KOPT-K1 (cell line): ENCODE measurements around the gene S100A11.

Experiments used
- H3K27ac ChIP-seq: fragments of 200-600 bp; sonication (generic); 2 replicates; pipeline ENCODE4 v1.5.1; 2016; ENCODE audit warnings: antibody characterized with exemption, mild to moderate bottlenecking, low read depth, low read length; ENCODE audit not compliant: poor library complexity, severe bottlenecking
- H3K36me3 ChIP-seq: fragments of 200-600 bp; sonication (generic); 2 replicates; pipeline ENCODE4 v1.5.1; 2017; ENCODE audit warnings: antibody characterized with exemption, mild to moderate bottlenecking, low read length, moderate library complexity; ENCODE audit not compliant: insufficient read depth
- H3K9me3 ChIP-seq: fragments of 200-600 bp; sonication (generic); 2 replicates; pipeline ENCODE4 v1.5.1; 2017; ENCODE audit warnings: antibody characterized with exemption, low read length, mild to moderate bottlenecking; ENCODE audit not compliant: insufficient read depth, poor library complexity, severe bottlenecking

The S100A11 gene

GRCh38 chr1:152026895-152027294 lies 9.9 kb downstream of the S100A11 start:
- no peak overlapping the region for H3K27ac ChIP-seq
- H3K36me3 ChIP-seq, result peaks cover 2% of the 10 kb centered on the region; the same call in 1 of the 2 replicates
- no peaks in the 10 kb centered on the region for H3K9me3 ChIP-seq

DNA sequence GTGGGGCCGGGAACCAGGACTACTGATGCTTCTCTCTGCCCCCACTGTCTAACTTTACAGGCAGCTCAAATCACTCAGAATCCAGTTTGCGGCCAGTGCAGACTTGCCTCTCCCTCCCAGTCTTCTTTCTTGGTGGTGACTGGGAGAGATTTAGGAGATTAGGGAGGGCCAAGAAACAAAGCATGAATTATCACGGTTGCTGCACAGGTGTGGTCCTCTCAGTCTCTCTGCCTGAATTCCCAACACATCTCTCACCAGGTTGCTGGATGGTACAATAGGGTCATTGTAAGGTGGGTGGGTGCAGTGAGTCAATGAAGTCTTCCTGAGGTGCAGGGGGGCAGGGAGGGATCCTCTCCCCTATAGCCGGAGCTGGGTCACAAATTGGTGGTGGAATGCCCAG lies 12.6 kb downstream of the S100A11 start:
- Histone ChIP-seq H3K27ac (no peak overlapping the region), H3K9me3 (no peaks in the 10 kb centered on the region), H3K36me3 (no peaks in the 10 kb centered on the region)

DNA sequence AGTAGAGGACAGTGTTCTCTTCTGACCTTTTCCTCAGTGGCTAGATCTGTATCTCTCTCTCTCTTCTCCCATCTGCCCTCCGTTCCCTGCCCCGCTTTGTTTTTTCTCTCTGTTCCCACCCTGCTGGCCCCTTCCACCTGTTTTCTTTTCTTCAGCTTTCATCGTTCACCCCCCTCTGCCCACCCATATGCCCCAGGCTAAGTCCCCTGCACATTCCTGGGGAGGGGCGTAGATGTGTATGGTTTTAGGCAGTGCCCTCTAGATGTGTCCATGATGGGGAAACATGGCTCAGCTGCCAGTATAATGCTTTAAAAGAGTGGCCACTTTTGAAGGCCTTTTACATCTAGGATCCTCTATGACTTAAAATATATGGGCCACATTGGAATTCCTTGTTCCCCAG lies 13.6 kb downstream of the S100A11 start:
- Histone ChIP-seq H3K9me3 (no peaks in the 10 kb centered on the region), H3K27ac (no peak overlapping the region), H3K36me3 (no peaks in the 10 kb centered on the region)

DNA sequence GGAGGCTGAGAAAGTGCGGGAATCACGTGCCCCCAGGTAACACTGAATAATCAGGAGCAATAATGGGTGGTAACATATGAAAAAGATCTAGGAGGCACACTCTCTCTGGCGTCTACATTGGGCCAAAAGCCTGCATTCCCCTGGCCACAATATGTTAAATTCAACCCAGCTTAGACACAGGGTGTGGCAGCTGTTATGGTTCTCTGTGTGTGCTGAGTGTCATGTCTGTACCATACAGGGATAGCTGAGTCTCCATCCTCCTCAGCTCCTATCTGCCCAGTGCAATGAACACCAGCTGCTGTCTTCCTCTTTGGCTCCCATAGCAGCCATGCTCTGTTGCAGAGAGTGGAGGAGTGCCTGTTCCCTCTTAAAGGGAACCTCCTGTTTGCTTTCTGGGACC lies 14.3 kb downstream of the S100A11 start:
- H3K36me3 ChIP-seq, result no peaks in the 10 kb centered on the region
- H3K27ac ChIP-seq, result no peak overlapping the region

GRCh38 chr1:152021569-152021968 lies 15.2 kb downstream of the S100A11 start:
- no peaks in the 10 kb centered on the region for H3K36me3 ChIP-seq
- H3K27ac ChIP-seq, result no peak overlapping the region
- no peaks in the 10 kb centered on the region for H3K9me3 ChIP-seq

More for the DNA sequence above, 14.3 kb downstream of the S100A11 start:
- no peaks in the 10 kb centered on the region for H3K9me3 ChIP-seq

DNA sequence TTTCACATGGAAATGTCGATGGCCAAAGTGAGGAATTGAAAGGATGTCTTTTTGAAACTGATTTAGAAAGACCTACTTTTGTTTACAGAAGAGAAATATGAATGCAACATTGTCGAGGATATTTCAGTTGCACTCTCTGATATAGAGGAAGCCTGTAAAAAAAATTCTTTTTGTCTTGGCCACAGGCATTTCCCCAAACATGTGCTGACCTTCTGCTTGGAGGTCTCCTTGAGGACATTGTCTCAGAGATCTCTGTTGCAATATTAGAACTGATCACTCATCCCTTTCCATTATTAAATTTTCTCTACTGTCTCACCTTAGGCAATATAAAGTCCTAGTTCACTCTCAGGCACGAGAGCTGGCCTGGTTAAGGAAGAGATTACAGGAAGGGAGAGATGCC lies 16.0 kb downstream of the S100A11 start:
- no peaks in the 10 kb centered on the region for H3K9me3 ChIP-seq
- H3K27ac ChIP-seq, result no peak overlapping the region
- no peaks in the 10 kb centered on the region for H3K36me3 ChIP-seq

DNA sequence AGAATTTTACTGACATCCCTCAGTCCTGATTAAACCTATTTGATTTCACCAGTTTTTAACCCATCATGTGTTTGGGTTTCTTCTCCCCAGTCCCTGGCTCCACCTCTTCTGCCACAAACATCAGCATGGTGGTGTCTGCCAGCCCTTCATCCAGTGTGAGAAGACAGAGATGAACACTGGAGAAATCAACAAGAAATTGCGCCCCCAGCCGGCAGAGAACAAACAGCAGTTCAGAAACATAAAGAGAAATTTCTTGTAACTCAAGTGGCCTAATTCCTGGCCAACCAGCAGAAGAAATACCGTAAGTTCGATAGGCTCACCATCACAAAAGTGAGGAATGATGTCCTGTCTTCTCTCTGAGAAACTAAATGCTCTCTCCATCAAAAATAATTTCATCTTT lies 18.3 kb downstream of the S100A11 start:
- H3K27ac ChIP-seq, result no peak overlapping the region
- H3K9me3 ChIP-seq, result no peaks in the 10 kb centered on the region
- no peaks in the 10 kb centered on the region for H3K36me3 ChIP-seq

DNA sequence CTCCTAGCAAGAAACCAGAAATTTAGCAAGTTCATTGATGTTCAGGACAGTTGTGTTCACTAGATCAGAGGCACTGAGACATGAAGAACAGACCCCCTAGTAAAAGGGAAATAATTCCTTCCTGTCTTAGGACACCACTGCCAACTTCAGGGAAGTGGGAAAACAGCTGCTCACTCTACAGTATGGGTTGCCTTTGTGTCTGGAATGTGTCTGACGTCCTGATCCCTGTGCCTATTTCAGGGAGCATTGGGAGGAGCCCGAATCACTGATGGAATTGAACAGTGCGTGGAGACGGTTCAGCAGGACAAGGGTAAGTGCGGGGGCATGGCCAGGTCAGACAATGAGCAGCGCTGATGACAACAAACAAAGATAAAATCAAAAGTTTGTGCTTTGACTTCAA lies 21.0 kb downstream of the S100A11 start:
- no peaks in the 10 kb centered on the region for H3K9me3 ChIP-seq
- H3K27ac ChIP-seq, result no peak overlapping the region
- no peaks in the 10 kb centered on the region for H3K36me3 ChIP-seq

DNA sequence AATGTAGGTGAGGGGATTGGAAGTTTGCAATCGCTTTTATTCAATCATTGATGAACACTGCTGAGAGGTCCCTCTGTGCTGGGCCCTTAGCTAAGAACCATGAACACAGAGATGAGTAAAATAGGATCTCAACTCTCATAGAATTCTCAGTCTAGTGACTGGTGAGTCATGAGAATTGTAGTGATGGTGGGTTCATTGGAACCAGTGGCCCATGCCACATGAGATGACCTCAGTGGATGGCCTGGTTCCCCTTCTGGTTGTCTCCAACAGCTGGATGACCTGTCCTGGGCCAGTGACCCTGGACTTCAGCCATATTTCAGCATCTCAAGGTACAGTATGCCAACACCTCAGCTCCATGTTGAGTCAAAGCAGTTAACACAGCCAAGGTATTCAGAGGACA lies 21.9 kb downstream of the S100A11 start:
- Histone ChIP-seq H3K36me3 (no peaks in the 10 kb centered on the region), H3K27ac (no peak overlapping the region), H3K9me3 (no peaks in the 10 kb centered on the region)

DNA sequence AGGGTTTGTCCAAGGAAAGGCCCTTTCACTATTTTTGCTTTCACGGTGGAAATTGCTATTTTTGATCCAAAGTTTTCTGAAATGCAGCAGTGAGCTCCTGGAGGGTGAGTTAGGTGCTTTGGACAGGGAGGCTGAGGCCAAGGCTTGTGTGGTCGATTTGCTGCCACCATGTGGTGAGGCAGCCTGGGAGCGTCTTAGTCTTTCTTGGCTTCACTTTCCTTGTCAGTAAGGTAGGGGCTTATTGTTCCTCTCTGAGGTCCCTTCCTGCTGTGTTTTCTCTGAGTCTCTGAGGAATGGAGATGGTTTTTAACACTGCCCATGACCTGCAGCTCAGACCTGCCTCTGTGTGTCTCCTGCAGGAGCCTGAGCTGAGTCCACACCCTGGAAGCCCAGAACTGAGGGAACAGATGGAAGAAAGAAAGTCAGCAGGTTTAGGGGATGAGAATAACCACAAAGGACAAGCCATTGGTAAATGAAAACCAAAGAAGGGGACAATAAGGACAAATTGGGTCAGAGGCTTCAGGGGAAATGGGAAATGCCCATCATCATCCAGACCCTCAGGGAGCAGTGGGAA lies 23.1 kb downstream of the S100A11 start:
- H3K36me3 ChIP-seq, result no peaks in the 10 kb centered on the region
- no peak overlapping the region for H3K27ac ChIP-seq
- no peaks in the 10 kb centered on the region for H3K9me3 ChIP-seq

DNA sequence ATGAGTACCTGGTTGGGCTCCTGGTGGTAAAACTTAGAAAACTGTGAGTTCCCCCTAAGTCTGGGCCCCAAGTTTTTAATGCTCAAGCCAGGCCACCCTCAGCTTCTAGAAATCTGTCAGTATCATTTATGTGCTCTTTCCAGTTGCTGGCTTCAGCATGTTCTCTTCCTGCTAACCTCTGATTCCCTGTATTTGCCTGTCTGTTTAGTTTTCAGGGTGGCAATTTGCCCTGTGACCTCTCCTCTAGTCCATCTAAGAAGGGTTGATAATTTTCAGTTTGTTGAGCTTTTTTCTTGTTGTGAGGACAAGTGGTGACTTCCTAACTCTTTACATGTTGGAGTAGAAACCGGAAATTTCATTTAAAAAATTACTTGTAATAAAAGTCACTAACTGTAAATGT lies 27.1 kb downstream of the S100A11 start:
- Histone ChIP-seq H3K27ac (no peak overlapping the region), H3K36me3 (no peaks in the 10 kb centered on the region), H3K9me3 (no peaks in the 10 kb centered on the region)

DNA sequence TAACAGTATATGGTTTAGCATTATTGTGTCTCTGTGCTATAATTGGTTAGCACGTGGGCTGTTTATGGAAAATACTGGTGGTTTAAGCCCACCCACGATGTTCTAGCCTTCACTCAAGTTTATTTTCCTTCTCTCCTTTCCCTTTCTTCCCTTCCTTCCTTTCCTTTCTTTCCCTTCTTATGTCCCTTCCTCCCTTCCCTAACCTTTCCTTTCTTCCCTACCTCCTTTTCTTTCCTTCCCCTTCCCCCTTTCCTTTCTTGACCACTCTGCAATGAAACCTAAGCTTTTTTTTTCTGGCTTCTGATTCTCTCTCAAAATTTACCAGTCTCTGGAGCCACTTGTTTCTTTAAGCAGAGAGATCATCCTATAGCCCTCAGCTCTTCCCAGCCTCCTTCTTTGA lies 29.8 kb downstream of the S100A11 start:
- H3K27ac ChIP-seq, result no peak overlapping the region
- no peaks in the 10 kb centered on the region for H3K36me3 ChIP-seq
- H3K9me3 ChIP-seq, result no peaks in the 10 kb centered on the region

DNA sequence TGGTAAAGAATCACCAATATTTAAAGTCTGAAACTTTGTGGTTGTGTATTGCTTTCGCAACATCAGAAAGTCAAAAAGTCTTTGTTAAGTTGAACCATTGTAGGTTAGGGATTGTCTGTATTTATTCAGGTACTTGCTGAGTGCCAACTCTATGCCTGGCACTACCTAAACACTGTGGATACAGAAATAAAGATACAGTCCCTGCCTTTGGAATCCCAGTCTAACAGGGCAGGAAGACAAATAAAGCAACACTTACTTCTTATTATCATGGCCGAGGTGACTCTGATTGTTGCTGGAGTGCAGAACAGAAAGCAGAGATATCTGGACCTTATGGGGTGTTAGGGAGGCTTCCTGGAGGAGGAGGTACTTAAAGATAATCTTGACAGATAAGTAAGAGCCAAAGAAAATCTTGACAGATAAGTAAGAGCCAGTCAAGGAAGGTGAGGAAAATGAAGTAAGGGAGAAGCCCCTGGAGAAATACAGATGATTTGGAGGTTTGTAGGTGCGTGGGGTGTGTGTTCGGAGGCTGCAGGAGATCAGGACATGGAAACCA lies 31.4 kb downstream of the S100A11 start:
- Histone ChIP-seq H3K9me3 (no peaks in the 10 kb centered on the region), H3K36me3 (no peaks in the 10 kb centered on the region), H3K27ac (no peak overlapping the region)

GRCh38 chr1:152003846-152004442 lies 32.9 kb downstream of the S100A11 start:
- no peak overlapping the region for H3K27ac ChIP-seq
- H3K36me3 ChIP-seq, result no peaks in the 10 kb centered on the region
- no peaks in the 10 kb centered on the region for H3K9me3 ChIP-seq

GRCh38 chr1:152002960-152003359 lies 33.8 kb downstream of the S100A11 start:
- Histone ChIP-seq H3K36me3 (no peaks in the 10 kb centered on the region), H3K9me3 (no peaks in the 10 kb centered on the region), H3K27ac (no peak overlapping the region)
